ENCODE results near the gene AKNAD1.

The AKNAD1 gene

DNA sequence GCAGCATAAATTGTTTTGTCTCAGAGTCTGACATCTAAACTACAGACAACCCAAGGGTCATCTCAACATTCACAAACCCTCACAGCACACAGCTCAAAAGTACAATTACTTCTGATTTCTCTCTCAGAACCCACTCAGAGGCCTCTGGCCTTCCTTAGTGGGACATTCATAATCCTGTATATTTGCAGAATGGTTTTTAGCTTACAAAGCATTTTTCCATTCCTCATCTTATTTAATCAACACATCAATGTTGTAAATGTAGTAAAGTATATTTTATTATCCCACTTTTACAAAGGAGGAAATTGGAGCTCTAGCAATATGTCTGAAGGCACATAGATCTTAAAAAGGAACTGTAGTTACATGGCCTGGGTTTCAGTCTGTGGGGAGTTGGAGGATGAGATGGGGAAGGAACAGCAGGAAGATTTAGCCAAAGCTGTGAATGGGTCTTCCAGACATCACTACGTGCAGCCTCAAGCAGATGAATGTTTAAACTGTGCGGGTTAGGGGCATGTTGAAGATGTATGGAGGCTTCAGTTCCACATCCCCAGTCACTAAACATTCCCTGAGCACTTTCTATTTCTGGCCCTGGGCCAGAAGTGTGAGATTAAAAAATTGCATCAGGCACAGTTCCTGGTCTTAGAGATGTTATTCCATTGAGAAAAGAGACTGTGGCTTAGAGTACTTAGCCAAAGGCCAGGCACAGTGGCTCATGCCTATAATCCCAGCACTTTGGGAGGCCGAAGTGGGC lies 13.3 kb downstream of the AKNAD1 start:
- TF ChIP-seq POLR2AphosphoS5 (IDR thresholded peaks at IDR 0.05; ENCODE audit: low read depth, low read length), result no peak
- TF ChIP-seq SIN3A (IDR thresholded peaks at IDR 0.05; ENCODE audit: borderline replicate concordance, insufficient read depth, low read length), result no peak
- TF ChIP-seq TAF1 (IDR thresholded peaks at IDR 0.05; ENCODE audit: borderline replicate concordance, insufficient read depth, low read length), result no peak
- no peak for TF ChIP-seq FOXP2 (optimal IDR thresholded peaks at IDR 0.05; ENCODE audit: borderline replicate concordance, extremely low read depth, extremely low read length, insufficient read depth)
- no peak for TF ChIP-seq REST (IDR thresholded peaks at IDR 0.05; ENCODE audit: insufficient read depth in 1 of 2, low read depth in 2 of 2, low read length in 2 of 2)

- TF ChIP-seq FOXP2 (optimal IDR thresholded peaks at IDR 0.05; ENCODE audit: borderline replicate concordance, extremely low read depth, extremely low read length, insufficient read depth) (no peak), POLR2AphosphoS5 (IDR thresholded peaks at IDR 0.05; ENCODE audit: low read depth, low read length) (no peak), REST (IDR thresholded peaks at IDR 0.05; ENCODE audit: insufficient read depth in 1 of 2, low read depth in 2 of 2, low read length in 2 of 2) (no peak), TAF1 (IDR thresholded peaks at IDR 0.05; ENCODE audit: borderline replicate concordance, insufficient read depth, low read length) (no peak)
Observed at GRCh38 chr1:108842525-108843181, 14.2 kb downstream of the AKNAD1 start.

DNA sequence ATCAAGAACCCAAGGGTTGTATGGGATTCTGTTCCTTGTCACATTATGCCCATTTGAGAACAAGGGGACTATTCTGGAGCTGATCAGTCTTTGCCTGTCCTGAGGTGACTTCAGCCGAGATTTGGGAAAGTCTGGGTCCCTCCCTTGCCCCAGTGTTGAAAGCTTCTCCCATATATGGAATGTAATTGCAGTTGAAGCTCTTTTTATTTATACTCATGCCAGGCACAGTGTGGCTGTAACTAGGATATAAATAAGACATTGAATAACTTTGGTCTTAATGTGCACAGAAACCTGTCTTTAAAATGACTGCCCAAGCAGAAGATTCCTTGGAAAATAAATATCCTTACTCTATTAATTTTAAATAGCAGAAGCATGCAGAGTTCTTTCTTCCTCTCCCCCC lies 15.2 kb downstream of the AKNAD1 start:
- TF ChIP-seq FOXP2 (optimal IDR thresholded peaks at IDR 0.05; ENCODE audit: borderline replicate concordance, extremely low read depth, extremely low read length, insufficient read depth), result no peak
- no peak for TF ChIP-seq REST (IDR thresholded peaks at IDR 0.05; ENCODE audit: insufficient read depth in 1 of 2, low read depth in 2 of 2, low read length in 2 of 2)
- no peak for TF ChIP-seq SIN3A (IDR thresholded peaks at IDR 0.05; ENCODE audit: borderline replicate concordance, insufficient read depth, low read length)
- TF ChIP-seq TAF1 (IDR thresholded peaks at IDR 0.05; ENCODE audit: borderline replicate concordance, insufficient read depth, low read length), result no peak
- TF ChIP-seq POLR2AphosphoS5 (IDR thresholded peaks at IDR 0.05; ENCODE audit: low read depth, low read length), result no peak

GRCh38 chr1:108832929-108833328 lies 24.0 kb downstream of the AKNAD1 start:
- TF ChIP-seq FOXP2 (optimal IDR thresholded peaks at IDR 0.05; ENCODE audit: borderline replicate concordance, extremely low read depth, extremely low read length, insufficient read depth) (no peak), REST (IDR thresholded peaks at IDR 0.05; ENCODE audit: insufficient read depth in 1 of 2, low read depth in 2 of 2, low read length in 2 of 2) (no peak), SIN3A (IDR thresholded peaks at IDR 0.05; ENCODE audit: borderline replicate concordance, insufficient read depth, low read length) (no peak), POLR2AphosphoS5 (IDR thresholded peaks at IDR 0.05; ENCODE audit: low read depth, low read length) (no peak), TAF1 (IDR thresholded peaks at IDR 0.05; ENCODE audit: borderline replicate concordance, insufficient read depth, low read length) (no peak)

Data from PFSK-1 (cell line).